Epithelial cell of proximal tubule (primary cell): ENCODE results near the gene ZNF853. TPM values are rescaled to one million over a fixed set of nuclear protein-coding genes. Genes with fewer than 3 reads are reported as not detected.
"Not testable (repeated sequence)": the region's sequence is repeated elsewhere in the genome, so short reads cannot be mapped to it uniquely, and the experiment has no call there.

Source experiments
- DNase-seq: peaks from one replicate; pipeline ENCODE4 v3.0.0-alpha.2; 2011; ENCODE audit warnings: low read depth
- H3K4me3 ChIP-seq: 2 replicates; pipeline ENCODE4 v1.5.1; 2011; ENCODE audit warnings: low read depth, mild to moderate bottlenecking, low read length
- CTCF ChIP-seq: conservative IDR thresholded peaks from 2 replicates; pipeline ENCODE4 v1.5.1; 2012; ENCODE audit warnings: low read depth, mild to moderate bottlenecking, low read length
- total RNA-seq: library from RNA; depleted of rRNA; stranded (reverse); fragments of >200 nt; gene quantifications from 2 replicates; pipeline ENCODE4 v1.2.3, GENCODE V29; 2015

Gene ZNF853
- total RNA-seq, 1 donor from 2014 or later, result 9.9 TPM

- no peak overlapping the region for H3K4me3 ChIP-seq
- no peak for TF ChIP-seq CTCF
- DNase-seq, result no peak
Observed at GRCh38 chr7:6628045-6628444, 12.6 kb downstream of the ZNF853 start.

GRCh38 chr7:6630007-6630849 is 14.8 kb downstream of the ZNF853 start:
- no peak for TF ChIP-seq CTCF
- DNase-seq, result no peak
- H3K4me3 ChIP-seq, result no peak overlapping the region

GRCh38 chr7:6631605-6632004 is 16.2 kb downstream of the ZNF853 start:
- no peak for TF ChIP-seq CTCF
- H3K4me3 ChIP-seq, result no peak overlapping the region
- no peak for DNase-seq

GRCh38 chr7:6634021-6634420 is 18.6 kb downstream of the ZNF853 start:
- no peak overlapping the region for H3K4me3 ChIP-seq
- no peak for TF ChIP-seq CTCF
- no peak for DNase-seq

- not testable (repeated sequence) for H3K4me3 ChIP-seq, DNase-seq
Observed at GRCh38 chr7:6634971-6635370, 19.6 kb downstream of the ZNF853 start.

GRCh38 chr7:6636741-6637543 is 21.5 kb downstream of the ZNF853 start, which contains the start of gene ZNF316:
Gene ZNF316, plus strand, starts transcription at chr7:6637318. Its CDS starts 5,092 bp downstream, at chr7:6642410.
- peak within 1 kb of the TSS; percentile 78 for H3K4me3 ChIP-seq
- DNase-seq, result no peak
- no peak for TF ChIP-seq CTCF

GRCh38 chr7:6637544-6638229 is 22.3 kb downstream of the ZNF853 start:
- DNase-seq, result no peak
- peak; percentile 31 for TF ChIP-seq CTCF
- peak overlapping the region; percentile 78 for H3K4me3 ChIP-seq
